Measurements from ENCODE around the gene MLXIPL. TPM values are rescaled to one million over a fixed set of nuclear protein-coding genes. Genes with fewer than 3 reads are reported as not detected.
"Not testable (repeated sequence)": the region's sequence is repeated elsewhere in the genome, so short reads cannot be mapped to it uniquely, and the experiment has no call there.

Gene MLXIPL
- total RNA-seq, 4 donors from 2014 or later, result 37.3 to 217 (median 54.5) TPM

DNA sequence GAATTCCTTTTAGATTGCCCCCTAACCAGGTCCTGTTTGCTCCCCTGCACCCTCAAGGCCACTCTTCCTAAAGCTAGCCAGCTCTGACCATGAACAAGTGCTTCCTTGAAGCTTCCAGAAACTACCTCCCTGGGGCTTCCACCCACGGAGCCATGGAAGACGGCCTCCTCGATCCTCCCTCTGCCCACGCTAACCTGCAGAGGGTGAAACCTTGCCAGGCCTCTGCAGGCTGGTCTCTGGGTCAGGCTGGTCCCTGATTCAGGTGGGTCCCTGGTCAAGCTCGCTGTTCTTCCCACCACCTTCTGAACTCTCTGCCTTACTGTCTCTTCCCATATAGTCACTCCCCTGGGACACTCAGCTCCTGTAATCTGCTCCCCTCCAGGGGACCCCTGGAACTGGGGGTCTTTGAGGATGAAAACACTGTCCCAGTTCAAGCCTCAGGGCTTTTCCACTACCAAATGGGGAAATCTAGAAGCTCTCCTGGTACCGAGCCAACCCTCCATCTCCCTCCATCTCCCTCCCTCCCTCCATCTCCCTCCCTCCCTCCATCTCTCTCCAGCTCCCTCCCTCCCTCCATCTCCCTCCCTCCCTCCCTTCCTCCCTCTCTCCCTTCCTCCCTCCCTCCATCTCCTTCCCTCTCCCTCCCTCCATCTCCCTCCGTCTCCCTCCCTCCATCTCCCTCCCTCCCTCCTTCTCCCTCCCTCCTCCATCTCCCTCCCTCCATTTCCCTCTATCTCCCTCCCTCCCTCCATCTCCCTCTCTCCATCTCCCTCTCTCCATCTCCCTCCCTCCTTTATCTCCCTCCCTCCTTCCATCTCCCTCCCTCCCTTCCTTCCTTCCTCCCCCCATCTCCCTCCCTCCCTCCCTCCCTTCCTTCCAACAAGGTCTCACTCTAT is 2.9 kb downstream of the MLXIPL start:
- TF ChIP-seq, protein P1, sequence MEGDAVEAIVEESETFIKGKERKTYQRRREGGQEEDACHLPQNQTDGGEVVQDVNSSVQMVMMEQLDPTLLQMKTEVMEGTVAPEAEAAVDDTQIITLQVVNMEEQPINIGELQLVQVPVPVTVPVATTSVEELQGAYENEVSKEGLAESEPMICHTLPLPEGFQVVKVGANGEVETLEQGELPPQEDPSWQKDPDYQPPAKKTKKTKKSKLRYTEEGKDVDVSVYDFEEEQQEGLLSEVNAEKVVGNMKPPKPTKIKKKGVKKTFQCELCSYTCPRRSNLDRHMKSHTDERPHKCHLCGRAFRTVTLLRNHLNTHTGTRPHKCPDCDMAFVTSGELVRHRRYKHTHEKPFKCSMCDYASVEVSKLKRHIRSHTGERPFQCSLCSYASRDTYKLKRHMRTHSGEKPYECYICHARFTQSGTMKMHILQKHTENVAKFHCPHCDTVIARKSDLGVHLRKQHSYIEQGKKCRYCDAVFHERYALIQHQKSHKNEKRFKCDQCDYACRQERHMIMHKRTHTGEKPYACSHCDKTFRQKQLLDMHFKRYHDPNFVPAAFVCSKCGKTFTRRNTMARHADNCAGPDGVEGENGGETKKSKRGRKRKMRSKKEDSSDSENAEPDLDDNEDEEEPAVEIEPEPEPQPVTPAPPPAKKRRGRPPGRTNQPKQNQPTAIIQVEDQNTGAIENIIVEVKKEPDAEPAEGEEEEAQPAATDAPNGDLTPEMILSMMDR (IDR thresholded peaks at IDR 0.05), result no peak
- DNase-seq (ENCODE audit: low spot score) (no peak), ATAC-seq (ENCODE audit: low FRiP score) (no peak)

DNA sequence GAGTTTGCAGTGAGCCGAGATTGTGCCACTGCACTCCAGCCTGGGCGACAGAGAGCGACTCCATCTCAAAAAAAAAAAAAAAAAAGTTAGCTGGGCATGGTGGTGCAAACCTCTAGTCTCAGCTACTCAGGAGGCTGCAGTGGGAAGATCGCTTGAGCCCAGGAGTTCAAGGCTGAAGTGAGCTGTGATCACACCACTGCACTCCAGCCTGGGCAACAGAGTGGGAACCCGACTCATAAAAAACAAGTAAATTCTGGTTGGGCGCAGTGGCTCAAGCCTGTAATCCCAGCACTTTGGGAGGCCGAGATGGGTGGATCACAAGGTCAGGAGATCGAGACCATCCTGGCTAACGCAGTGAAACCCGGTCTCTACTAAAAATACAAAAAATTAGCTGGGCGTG is 4.9 kb downstream of the MLXIPL start:
- not testable (repeated sequence) for ATAC-seq (ENCODE audit: low FRiP score); DNase-seq (ENCODE audit: low spot score)

DNA sequence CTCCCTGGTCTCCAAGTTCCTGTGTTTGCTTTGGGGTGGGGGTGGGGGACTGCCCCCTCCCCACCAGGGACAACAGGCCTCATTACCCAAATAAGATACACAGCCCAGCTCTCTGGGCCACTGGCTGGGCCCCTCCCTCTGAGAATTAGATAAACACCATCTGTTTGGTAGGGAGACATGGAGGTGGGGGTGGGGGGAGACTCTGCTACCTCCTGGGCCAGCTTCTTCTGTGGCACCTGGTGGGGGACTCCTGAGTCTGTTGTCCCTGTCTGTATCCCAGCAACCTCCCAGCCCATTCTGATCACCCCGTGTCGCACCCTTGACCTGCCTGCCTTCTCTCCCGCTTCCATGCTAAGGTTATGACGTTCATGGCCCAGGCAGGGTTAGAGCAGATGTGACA is 5.8 kb downstream of the MLXIPL start:
- DNase-seq (ENCODE audit: low spot score), result no peak
- TF ChIP-seq, protein P1 (IDR thresholded peaks at IDR 0.05), result no peak
- ATAC-seq (ENCODE audit: low FRiP score), result no peak

DNA sequence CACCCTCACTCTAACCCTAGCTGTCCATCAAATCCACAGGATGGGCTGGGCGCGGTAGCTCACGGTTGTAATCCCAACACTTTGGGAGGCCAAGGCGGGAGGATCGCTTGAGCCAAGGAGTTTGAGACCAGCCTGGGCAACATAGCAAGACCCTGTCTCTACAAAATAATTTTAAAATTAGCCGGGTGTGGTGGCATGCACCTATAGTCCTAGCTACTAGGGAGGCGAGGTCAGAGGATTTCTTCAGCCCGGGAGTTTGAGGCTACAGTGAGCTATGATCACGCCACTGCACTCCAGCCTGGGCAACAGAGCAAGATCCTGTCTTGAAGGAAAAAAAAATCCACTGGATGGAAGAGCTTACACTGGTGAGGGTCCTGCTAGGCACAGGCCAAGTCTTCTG is 6.8 kb downstream of the MLXIPL start:
- not testable (repeated sequence) for DNase-seq (ENCODE audit: low spot score); ATAC-seq (ENCODE audit: low FRiP score)

DNA sequence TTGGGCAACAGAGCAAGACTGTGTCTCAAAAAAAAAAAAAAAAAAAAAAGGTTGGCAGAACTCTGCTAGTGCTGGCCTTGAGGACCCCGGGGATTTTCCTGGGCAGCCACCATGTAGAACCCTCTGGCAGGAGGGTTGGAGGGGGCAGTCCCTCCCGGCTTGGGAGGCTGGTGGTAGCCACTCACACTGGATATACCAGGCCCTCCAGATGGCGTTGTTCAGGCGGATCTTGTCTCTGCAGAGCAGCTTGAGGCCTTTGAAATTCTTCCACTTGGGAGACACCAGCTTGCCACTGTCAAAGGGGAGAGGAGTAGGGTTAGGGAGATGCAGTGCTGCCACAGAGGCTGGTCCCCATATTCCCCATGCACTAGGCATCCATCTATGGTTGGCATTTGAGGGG is 8.4 kb downstream of the MLXIPL start:
- ATAC-seq (ENCODE audit: low FRiP score) (no peak), DNase-seq (ENCODE audit: low spot score) (no peak)
- TF ChIP-seq, protein P1 (IDR thresholded peaks at IDR 0.05), result no peak

DNA sequence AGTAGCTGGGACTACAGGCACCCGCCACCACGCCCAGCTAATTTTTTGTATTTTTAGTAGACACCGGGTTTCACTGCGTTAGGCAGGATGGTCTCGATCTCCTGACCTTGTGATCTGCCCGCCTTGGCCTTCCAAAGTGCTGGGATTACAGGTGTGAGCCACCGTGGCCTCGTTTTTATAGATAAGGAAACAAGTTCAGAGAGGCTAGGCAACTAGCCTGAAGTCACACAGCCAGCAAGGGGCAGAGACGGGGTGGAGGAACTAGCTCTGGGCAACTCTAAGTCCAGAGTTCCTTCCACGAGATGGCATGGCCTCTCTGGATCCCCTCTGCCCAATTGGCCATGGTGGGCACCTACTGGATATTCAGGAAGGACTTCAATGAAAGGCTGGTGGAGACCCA is 9.4 kb downstream of the MLXIPL start:
- not testable (repeated sequence) for ATAC-seq (ENCODE audit: low FRiP score); DNase-seq (ENCODE audit: low spot score)

DNA sequence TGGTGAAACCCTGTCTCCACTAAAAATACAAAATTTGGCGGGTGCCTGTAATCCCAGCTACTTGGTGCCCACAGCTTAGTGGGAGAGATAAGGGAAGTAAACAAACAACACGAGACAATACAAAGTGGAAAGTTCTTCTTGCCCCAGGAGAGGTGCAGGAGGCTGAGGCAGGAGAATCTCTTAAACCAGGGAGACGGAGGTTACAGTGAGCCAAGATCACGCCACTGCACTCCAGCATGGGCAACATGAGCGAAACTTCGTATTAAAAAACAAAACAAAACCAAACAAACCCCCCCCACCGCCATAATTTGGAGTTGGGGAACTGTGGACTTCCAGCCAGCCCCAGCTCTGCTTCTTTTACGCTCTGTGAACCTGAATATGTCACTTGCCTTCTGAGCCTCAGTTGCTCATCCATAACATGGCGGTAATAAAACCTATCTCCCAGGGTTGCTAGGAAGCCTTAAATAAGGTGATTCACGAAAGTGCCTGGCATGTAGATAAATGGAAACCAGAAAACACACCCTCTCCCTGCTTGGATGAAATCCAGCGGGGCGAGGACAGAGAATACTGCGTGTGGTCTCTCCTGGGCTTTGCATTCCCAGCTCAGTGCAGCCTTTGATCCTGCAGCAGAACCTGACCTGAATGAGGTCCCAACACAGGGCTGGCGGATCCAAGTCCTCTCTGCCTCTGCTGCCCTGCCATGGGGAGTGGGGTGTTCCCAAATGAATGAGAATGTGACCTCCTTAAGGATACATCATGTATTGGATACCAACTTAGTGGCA is 10.2 kb downstream of the MLXIPL start:
- DNase-seq (ENCODE audit: low spot score) (no peak), ATAC-seq (ENCODE audit: low FRiP score) (no peak)
- TF ChIP-seq, protein P1 (IDR thresholded peaks at IDR 0.05), result no peak

DNA sequence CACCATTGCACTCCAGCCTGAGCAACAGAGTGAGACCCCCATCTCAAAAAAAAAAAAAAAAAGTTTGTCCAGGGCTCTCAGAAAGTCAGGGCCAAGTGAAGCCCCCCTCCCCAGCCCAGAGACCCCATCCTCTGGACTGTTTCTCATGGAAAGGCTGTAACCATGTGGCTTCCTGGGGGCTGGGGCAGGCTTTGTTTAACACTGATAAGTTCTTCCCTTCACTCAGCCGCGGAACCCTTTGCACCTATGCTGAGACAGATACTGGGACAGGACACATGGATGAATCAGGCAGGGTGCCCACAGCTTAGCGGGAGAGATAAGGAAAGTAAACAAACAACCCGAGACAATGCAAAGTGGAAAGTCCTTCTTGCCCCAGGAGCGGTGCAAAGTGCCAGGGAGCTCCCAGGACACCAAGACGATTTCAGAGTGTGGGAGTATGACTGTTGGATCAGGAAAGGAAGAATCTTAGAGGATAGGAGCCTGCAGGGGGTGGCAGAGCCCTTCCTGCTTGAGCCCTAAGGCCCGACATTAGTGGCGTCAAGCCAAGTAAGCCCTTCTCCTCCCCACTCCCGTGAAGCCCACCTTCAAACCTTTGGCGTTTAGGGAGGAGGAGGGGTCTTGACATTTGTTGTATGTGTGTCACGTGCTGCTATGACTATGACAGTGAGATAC is 11.6 kb downstream of the MLXIPL start:
- TF ChIP-seq, protein P1 (IDR thresholded peaks at IDR 0.05), result no peak
- ATAC-seq (ENCODE audit: low FRiP score) (no peak), DNase-seq (ENCODE audit: low spot score) (no peak)
